ENCODE data around the gene AJM1.
"Not testable (repeated sequence)": the region's sequence is repeated elsewhere in the genome, so short reads cannot be mapped to it uniquely, and the experiment has no call there.

AJM1 gene

DNA sequence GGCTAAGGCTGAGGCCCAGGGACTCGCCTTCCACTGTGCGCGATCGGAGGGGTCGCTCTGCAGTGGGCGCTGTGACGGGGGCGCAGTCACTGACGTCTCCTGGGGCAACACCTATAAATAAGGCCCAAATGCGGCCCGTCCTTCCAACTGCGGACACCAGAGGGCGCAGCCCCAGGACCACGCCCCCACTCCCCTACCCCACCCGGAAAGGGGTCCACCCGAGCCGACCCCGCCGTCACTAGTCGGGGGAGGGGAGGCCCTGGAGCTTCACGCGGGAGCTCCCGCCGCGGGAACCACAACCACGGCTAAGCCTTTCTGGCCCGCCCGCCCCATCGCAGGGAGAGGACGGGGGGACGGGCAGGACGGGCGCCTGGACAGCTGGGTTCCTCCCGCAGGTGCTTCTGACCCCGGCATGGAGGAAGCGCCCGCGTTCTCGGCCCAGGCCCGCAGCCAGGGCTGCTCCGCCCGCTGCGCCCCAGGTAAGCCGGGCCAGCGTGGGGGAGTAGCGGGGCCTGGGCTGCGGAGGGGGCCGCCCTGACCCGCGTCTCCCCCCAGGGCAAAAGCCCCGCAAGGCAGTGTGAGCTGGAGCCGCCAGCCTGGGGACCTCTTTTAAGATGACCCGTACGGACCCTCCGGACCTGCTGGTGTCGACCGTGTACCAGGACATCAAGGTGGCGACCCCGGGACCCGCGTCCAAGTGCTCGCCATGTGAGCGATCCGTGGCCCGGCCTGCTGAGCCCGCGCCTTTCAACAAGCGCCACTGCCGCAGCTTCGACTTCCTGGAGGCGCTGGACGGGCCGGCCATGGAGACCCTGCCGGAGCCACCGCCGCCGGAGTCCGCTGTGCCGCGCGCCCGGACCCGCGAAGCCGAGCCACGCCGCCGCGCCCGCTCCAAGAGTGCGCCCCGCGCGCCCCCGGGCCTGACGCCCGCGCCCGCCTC lies 1.8 kb downstream of the AJM1 start:
- not testable (repeated sequence) for H3K27ac Mint-ChIP-seq; H3K36me3 Mint-ChIP-seq (ENCODE audit: low read depth); H3K27me3 Mint-ChIP-seq (ENCODE audit: low read depth, poor library complexity); H3K4me3 Mint-ChIP-seq; H3K9me3 Mint-ChIP-seq
- peak; percentile 55 for TF ChIP-seq CTCF (IDR thresholded peaks at IDR 0.05)
- peak; percentile 77 for DNase-seq
- peaks cover 33% of the 10 kb centered on the region for H3K4me1 Mint-ChIP-seq

DNA sequence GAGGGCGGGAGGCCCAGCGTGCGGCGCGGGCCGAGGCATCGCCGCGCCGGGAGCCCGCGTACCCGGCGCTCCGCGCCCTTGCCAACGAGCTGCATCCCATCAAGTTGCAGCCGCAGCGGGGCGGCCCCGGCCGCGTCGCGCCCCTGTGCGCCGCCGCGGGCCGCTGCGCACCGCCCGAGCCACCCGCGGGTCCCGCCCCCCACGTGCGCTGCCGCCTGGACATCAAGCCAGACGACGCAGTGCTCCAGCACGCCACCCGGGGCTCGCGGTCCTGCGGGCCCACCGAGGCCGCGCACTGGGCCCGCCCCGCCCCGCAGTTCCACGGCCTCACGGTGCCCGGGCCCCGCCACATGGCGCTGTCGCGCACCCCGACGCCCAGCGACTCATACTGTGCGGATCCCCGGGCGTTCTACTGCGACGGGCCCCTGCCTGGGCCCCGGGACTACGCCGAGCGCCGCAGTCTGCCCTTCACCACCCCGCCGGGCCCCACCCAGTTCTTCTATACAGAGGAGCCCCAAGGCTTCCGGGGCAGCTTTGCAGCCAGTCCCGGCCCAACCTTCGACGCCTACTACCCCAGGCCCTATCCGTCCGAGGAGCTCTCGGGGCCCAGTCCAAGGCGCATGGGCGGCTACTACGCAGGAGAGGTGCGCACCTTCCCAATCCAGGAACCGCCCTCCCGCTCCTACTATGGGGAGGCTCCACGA lies 2.6 kb downstream of the AJM1 start:
- Mint-ChIP-seq H3K9me3 (no peaks in the 10 kb centered on the region), H3K27ac (no peak overlapping the region), H3K4me1 (peaks cover 28% of the 10 kb centered on the region), H3K27me3 (ENCODE audit: low read depth, poor library complexity) (peaks cover 9% of the 10 kb centered on the region), H3K36me3 (ENCODE audit: low read depth) (no peaks in the 10 kb centered on the region), H3K4me3 (no peak overlapping the region)
- no peak for DNase-seq
- TF ChIP-seq CTCF (IDR thresholded peaks at IDR 0.05), result no peak

DNA sequence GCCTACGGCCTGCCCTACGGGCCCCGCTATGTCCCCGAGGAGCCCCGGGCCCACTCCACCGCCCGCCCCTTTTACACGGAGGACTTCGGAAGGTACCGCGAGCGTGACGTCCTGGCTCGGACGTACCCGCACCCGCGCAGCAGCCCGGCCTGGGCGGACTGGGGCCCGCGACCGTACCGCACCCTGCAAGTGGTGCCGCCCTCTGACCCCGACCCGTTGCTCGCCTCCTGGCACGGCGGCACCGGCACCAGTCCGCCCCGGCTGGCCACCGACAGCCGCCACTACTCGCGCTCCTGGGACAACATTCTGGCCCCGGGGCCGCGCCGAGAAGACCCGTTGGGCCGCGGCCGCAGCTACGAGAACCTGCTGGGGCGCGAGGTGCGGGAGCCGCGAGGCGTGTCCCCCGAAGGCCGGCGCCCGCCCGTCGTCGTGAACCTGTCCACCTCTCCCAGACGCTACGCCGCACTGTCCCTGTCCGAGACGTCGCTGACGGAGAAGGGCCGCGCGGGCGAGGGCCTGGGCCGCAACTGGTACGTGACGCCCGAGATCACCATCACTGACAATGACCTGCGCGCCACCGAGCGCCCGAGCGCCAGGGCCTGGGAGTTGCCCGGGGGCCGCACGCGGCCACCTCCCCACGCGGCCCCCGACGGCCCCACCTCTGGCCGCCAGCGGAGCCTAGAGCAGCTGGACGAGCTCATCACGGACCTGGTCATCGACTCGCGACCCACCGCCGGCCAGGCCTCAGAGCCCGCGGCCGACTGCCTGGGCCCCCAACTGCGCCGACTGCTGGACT lies 3.4 kb downstream of the AJM1 start:
- H3K9me3 Mint-ChIP-seq, result no peaks in the 10 kb centered on the region
- H3K36me3 Mint-ChIP-seq (ENCODE audit: low read depth), result no peaks in the 10 kb centered on the region
- H3K27me3 Mint-ChIP-seq (ENCODE audit: low read depth, poor library complexity), result peaks cover 9% of the 10 kb centered on the region
- no peak for DNase-seq
- H3K4me1 Mint-ChIP-seq, result peaks cover 26% of the 10 kb centered on the region
- no peak overlapping the region for H3K27ac Mint-ChIP-seq
- H3K4me3 Mint-ChIP-seq, result no peak overlapping the region
- TF ChIP-seq CTCF (IDR thresholded peaks at IDR 0.05), result no peak

DNA sequence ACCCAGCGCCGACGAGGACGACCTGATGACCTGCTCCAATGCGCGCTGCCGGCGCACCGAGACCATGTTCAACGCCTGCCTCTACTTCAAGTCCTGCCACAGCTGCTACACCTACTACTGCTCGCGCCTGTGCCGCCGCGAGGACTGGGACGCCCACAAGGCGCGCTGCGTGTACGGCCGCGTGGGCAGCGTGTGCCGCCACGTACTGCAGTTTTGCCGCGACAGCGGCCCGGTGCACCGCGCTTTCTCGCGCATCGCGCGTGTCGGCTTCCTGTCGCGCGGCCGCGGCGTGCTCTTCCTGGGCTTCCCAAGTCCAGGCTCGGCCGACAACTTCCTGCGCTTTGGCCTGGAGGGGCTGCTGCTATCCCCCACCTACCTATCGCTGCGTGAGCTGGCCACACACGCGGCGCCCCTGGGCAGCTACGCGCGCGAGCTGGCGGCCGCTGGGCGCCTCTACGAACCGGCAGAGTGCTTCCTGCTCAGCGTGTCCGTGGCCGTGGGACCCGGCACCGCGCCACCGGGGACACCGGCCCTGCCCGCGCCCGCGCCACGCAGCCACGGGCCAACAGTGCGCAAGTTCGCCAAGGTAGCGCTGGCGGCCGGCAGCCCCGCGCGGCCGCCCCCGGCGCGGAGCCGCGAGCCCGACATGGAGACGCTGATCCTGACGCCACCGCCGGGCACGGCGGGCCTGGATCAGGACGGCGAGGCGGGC lies 4.3 kb downstream of the AJM1 start:
- H3K4me3 Mint-ChIP-seq, result no peak overlapping the region
- no peaks in the 10 kb centered on the region for H3K36me3 Mint-ChIP-seq (ENCODE audit: low read depth)
- H3K27me3 Mint-ChIP-seq (ENCODE audit: low read depth, poor library complexity), result peaks cover 9% of the 10 kb centered on the region
- TF ChIP-seq CTCF (IDR thresholded peaks at IDR 0.05), result no peak
- H3K4me1 Mint-ChIP-seq, result peaks cover 17% of the 10 kb centered on the region
- no peak overlapping the region for H3K27ac Mint-ChIP-seq
- DNase-seq, result no peak
- no peaks in the 10 kb centered on the region for H3K9me3 Mint-ChIP-seq

GRCh38 chr9:136847088-136847825 lies 5.0 kb downstream of the AJM1 start:
- peak; percentile 71 for DNase-seq
- no peak for TF ChIP-seq CTCF (IDR thresholded peaks at IDR 0.05)
- H3K9me3 Mint-ChIP-seq, result no peaks in the 10 kb centered on the region
- peaks cover 9% of the 10 kb centered on the region for H3K27me3 Mint-ChIP-seq (ENCODE audit: low read depth, poor library complexity)
- H3K27ac Mint-ChIP-seq, result peak overlapping the region; percentile 42
- H3K4me3 Mint-ChIP-seq, result peak overlapping the region; percentile 94
- peaks cover 11% of the 10 kb centered on the region for H3K4me1 Mint-ChIP-seq
- no peaks in the 10 kb centered on the region for H3K36me3 Mint-ChIP-seq (ENCODE audit: low read depth)

Data from nephron progenitor cell (in vitro differentiated cells).